A673 (cell line): ENCODE results near the gene SCTR.

Experiments used
- EZH2 ChIP-seq: fragments of 200-600 bp; sonication (generic); IDR thresholded peaks from 2 replicates; pipeline ENCODE4 v1.6.1; 2017; ENCODE audit warnings: borderline replicate concordance, low read depth, mild to moderate bottlenecking, mixed read lengths, antibody characterized with exemption, low read length; ENCODE audit not compliant: poor library complexity, severe bottlenecking
- TF ChIP-seq, protein P1 (sequence below): fragments of 300-800, 200-600 bp; sonication (generic); conservative IDR thresholded peaks from 2 replicates; pipeline ENCODE4 v1.5.1; 2017; ENCODE audit warnings: low read depth, mild to moderate bottlenecking, antibody characterized with exemption, low read length, moderate library complexity, mixed read lengths

DNA sequence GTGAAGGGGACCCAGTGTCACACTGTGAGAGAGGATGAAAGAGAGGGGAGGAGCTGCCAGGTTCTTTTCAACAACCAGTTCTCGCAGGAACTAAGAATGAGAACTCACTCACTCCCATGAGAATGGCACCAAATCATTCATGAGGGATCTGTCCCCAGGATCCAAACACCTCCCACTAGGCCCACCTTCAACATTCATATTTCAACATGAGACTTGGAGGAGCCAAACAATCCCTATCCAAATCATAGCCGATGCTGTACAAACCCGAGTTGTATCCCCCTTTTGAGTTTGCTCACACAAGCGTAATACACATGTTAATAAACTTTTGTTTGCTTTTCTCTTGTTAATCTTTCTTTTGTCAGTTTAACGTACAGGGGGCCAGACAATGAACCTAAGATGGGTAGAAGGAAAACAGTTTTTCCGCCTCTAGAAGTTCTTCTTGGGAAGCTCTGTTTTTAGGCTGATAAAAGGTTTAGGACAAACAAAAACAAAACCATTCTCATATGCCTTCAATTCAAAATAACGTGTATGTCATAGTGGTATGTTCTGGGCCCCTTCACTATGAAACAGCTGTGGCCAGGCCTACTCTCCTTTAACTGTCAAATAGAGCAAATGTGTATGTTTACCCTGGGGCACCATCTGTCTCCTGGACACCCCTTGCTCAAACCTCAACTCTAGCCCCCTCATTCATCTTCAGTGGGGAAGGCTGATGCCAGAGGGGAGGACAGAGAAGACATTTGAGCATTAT, 101.7 kb downstream of the SCTR start:
- TF ChIP-seq, protein P1, sequence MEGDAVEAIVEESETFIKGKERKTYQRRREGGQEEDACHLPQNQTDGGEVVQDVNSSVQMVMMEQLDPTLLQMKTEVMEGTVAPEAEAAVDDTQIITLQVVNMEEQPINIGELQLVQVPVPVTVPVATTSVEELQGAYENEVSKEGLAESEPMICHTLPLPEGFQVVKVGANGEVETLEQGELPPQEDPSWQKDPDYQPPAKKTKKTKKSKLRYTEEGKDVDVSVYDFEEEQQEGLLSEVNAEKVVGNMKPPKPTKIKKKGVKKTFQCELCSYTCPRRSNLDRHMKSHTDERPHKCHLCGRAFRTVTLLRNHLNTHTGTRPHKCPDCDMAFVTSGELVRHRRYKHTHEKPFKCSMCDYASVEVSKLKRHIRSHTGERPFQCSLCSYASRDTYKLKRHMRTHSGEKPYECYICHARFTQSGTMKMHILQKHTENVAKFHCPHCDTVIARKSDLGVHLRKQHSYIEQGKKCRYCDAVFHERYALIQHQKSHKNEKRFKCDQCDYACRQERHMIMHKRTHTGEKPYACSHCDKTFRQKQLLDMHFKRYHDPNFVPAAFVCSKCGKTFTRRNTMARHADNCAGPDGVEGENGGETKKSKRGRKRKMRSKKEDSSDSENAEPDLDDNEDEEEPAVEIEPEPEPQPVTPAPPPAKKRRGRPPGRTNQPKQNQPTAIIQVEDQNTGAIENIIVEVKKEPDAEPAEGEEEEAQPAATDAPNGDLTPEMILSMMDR, result no peak
- TF ChIP-seq EZH2, result no peak
